ENCODE data around the gene PRKAG3.

The PRKAG3 gene

DNA sequence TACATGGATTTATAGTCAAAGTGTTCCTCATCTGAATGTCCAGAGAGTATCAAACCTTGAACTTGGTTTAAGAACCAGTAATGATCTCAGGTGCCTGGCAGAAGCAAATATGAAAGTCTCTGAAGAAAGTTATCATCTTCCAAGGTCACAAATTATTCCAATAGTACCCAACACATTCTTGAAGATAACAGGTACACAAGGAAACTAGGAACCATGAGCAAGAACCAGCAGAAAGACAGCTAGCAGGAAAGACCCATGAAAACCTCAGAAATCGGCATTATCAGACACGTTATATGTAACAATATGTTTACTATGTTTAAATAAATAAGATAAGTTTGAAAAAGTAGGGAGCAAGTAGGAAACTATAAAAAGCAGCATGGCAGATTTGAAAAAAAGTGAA, 5.9 kb upstream of the PRKAG3 start:
- no peak for DNase-seq

DNA sequence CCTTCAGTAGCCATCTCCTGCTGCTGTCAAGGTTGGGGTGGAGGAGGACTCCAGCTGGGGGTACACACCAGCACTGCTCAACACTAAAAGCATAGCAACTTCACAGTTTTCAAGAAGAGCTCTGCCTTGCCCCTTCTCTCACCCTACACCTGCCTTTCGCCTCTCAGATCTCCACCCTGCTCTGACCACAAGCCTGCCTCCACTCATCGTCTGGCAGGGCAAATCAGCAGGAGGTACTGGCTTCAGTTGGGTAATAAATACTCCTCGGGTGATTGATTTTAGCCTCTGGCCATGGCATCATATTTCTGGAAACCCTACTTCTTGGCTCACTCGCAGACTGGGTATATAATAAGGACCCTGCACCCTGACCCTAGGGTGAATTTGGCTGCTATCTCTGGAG, 3.1 kb upstream of the PRKAG3 start:
- DNase-seq = no peak

DNA sequence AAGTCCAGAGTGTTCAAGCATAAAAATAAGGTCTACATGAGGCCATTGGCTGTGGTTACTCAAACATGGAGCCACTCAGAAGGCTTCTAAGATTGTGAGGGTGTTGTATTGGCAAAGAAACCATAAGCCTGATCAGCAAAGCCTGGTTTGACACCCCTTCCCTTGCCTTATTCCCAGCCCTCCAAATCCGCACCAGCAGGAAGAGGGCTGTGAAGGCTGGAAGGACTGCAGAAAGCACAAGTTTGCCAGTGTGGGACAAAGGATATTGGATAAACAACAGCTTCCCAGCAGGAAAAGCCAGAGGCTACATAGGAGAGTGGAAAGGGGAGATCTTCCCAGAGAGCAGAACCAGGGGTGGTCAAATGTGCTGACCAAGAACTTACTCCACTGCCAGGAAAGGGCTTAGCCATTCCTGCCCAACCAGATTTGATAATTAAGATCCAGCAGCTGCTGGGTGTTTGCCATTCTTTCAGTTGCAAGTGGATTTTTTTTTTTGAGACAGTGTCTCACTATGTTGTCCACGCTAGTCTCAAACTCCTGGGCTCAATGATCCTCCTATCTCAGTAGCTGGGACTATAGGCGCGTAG, 1.5 kb upstream of the PRKAG3 start:
- no peak for DNase-seq

DNA sequence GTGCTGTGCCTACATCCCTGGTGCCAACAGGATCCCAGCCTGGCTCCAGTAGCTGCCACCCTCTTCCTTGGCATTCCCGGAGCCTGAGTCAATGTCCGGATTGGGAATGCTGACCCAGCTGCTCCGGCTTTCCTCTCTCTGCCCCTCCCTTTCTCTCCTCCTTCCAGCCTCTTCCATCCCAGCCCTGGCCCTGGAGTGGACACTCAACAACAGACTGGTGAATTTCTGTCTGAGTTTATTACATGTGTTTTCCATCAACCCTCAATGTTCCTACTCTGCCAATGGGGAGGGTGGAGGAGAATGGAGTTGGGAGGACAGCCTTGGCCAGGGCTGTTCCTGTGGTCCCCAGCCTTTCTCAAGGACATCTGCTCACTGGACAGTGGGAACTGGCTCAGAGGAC, 917 bp upstream of the PRKAG3 start:
- no peak for DNase-seq

DNA sequence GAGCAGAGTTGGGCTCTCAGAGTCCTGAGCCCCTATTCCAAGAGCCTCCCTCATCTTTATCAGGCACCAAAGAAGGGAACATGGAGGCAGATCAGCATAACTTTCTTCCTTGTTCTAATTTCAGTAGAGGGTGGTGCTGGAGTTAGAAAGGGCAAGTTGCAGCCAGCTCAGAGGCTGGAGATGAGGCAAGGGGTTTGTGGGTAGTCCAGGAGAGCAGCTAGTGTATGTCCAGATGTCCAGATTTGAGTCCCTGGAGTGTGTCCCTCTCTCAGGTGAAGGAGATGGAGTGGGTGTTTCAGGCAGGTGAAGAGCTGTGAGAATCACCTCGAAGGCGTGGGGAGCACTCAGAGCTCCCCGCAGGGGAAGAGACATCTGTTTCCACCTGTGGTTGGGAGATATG, 478 bp upstream of the PRKAG3 start:
- no peak for DNase-seq

DNA sequence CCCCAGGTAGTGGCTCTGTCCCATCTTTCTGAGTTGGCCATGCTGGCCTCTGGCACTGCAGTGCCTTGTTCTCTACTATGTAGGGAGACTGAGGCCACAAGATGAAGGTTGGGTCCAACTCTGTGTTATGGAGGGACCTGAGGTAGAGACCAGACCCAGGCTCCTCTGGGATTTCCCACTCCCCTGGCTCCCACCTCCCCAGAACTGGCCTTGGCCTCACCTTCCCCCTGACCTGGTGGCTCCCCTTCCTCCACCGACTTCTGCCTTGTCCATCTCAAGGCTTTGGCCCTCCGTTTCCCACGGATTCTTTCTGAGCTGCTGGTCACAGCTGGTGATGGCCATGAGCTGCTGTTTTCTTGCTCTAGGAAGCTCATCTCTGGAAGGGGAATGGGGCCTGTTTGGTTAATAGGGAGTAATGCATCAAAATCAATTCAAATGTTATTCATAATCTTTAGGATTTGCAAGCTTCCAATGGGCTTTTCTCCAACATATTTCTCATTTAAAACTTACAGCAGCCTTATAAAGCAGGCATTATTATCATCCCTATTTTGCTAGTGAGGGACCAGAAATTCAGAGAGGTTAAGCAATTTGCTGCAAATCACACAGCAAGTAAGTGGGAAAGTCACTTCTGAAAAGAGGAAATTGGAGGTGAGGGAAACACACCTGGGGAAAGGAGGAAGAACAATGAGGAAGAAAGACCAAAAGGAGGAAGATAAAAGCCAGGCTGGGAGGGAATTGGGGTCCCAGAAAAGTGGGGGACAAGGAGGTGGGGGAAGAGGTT, 887 bp downstream of the PRKAG3 start:
- DNase-seq = no peak

DNA sequence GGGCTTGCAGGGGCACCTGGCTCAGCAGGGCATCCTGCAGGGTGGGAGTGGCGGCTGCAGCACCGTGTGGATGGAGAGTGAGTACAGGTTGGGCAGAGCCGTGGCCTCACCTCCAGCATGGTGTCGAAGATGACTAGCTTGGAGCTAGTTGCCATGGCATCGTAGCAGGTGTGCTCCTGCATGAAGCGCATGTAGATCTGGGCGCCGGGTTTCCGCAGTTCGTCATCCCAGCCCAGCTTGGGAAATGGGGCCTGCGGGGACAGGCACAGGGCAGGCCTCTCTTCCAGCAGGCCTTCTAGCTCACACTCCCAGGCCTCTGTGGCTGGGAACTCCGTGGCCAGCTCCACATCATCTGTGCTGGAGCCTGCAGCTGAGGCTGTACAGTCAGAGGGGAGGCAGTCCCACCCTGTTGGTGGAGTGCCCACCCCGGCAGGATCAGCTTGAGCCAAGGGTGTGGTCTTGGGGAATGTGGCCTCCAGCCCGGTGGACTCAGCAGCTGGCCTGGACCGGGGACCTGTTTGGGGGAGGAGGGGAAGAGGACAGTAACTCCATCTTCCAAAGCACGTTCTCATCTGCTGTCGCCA, 1.6 kb downstream of the PRKAG3 start:
- DNase-seq = no peak

DNA sequence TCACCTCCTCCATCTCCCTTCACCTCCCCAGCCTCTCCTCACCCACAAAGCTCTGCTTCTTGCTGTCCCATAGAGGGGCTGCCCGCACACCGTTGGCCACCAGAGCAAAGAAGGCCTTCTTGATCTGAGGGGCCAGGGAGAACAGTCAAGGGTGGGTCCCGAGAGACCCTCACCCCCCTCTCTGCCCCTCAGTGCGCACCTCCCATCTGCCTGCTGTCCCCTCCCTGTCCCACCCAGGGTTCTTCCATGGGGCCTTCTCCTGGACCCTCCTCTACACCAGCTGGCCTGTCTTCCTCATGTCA, 3.2 kb downstream of the PRKAG3 start:
- DNase-seq = no peak

DNA sequence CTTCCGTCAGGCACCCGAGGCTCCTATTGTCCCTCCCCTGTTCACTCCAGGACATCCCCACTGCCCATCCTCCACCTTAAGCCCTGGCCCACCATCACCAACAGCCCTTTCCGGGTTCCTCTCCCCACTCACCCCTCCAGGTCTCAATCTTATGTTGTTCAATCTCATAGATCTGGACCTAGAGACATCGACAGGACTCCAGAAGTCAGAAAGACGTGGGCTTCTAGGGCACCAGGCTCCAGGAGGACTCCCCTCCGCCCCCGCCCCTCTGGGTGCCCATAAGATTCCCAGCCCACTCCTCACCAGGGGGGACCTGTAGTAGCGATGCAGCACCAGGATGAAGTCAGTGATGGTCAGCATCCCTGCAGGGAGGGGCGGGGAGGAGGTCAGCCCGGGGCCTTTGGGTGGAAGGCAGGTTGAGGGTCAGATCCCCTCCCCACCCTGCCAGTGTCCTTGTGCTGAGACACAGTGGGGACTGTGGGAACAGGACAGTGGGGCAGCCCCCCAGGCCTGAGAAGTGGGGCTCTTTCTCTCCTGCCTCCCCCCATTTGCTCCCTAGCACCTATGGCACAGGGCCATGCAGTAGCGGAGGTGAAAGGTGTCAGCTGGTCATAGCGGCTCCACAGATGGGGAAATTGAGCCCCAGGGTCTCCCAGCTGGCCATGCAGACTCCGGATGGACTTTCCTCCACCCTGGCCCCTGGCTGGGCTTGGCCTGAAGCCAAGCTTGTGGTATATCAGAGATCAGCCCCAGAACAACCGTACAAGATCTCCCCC, 3.7 kb downstream of the PRKAG3 start:
- no peak for DNase-seq

DNA sequence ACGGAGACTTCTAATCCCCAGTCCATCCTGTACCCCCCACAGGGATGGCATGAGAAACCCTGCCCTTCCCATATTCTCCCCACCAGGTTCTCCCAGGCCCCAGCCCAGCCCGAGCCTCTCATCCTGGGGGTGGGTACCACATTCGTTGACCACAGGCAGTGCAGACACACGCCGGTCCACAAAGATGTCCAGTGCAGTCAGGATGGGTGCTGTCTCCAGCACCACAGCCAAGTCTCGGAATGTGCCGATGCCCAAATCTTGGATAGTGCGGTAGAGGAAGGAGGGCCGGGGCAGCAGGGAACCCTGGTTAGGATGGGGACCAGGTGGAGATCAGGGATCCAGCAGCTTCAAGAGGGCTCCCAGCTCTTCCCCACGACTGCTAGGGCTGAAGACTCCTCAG, 4.8 kb downstream of the PRKAG3 start:
- no peak for DNase-seq

DNA sequence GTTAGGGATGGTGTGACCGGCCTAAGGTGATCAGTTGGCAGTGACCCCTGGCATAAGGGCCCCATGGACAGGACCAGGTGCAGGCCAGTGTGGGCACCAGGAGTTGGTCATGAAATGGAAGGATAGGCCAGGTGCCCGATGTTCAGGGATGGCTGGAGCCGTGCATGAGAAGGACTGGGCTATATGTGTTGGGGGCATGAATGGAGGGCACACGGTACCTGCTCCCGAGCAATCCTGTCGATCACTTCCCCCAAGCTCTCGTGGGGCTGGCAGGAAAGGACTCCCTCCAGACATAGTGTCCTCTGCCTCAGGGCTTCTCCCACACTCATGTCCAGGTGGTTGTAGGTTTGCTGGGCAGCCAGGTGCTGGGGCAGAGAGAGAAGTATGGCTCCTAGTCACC, 7.6 kb downstream of the PRKAG3 start:
- DNase-seq = no peak

DNA sequence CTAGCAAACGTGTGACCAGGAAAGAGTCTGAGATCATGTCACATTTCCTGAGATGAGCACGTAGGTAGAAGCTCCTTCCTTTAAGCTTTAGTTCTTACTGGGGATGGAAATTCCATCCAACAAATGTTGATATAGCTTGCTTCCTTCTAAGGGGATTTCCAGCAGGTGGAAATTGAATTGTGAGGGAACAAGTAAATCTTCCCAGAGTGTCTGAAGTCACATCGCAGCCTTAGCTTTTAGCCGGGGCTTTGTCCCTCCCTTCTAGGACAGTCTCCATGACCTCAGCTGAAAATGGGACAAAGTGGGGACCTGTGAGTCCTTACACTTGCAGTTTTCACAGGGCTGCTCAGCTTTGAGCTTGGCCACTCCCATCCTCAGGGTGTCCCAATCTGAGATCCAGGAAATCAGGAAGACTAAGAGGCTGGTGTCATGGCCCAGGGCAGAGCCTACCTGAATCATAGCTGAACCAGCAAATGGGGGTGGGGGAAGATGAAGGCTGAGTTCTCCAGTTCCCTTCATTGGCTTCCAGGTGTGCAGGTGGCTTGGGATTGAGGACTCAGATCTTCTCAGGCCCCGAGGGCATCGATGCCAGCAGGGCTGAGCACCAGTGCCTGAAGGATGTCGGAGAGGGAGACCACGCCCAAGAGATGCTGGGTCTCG, 8.3 kb downstream of the PRKAG3 start:
- no peak for DNase-seq

DNA sequence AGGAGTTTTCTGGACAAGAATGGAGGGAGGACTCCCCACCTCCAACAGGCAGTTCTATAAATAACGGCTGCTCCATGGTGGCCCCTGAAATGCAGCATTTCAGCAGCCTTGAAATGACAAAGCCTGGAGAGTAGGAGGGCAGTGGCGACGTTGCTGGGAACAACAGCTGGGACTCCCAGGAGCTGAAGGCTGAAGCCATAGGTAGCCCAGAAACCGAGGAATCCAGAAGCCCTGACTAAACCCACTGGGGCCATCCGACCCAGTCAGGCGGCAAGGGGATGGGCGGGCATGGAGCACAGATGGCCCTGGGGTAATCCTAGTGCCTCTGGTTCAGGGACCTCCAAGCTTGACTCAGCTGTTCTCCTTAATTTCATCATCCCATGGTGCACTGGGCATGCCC, 9.0 kb downstream of the PRKAG3 start:
- no peak for DNase-seq

DNA sequence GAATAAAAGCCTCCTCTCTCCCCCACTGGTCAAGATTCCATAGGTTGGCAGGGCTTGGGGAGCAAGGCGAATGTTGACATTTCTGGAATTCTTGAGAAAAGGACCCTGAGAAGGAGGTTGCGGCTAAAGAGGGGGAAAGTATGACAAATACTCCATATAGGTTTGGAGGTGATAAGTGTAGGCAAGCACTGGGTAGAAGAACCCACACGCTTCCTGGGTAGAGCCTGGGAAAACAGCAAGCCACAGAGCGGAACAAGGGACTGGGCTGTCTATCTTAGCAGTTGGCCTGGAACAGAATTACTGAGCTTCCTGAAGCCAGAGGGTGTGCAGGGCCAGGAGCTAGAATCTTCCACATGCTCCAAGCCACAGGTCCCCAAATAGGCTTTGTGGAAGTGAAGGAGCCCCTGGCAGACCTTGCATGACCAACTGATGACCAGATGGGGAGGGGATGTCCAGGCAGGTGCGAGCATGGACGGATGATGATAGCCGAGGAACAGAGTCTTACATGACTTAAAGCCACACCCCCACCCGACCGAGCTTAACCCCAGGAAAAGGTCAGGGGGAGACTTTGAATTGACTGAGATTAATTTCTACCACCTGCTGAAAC, 9.9 kb downstream of the PRKAG3 start:
- DNase-seq = no peak

DNA sequence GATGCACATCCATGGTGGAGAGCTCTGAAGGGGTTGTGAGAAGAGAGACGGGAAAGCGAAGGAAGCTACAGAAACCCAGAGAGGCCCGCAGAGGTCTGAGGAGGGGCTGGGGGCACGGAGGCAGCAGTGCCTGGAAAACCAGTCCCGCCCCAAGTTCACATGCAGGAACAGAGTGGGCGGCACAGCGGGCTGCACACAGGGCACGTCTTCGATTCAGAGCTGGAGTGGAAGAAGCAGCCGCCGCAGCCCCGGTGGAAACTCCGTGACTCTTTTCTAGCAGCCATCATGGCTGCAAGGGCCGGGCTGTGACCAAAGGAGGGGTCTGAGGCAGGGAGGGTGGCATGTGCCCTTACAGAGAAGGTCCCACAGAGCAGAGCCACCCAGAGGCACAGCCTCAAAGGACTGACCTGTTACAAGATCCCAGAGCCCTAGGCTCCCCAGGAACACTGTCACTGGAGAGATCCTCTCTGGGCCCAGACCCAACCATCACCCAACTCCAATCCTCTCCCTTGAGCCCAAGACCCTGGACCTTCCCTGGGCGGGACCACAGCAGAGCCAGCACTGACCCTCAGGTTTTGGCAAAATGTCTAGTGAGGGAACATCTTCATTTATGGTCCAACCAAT, 10.7 kb downstream of the PRKAG3 start:
- DNase-seq = no peak

DNA sequence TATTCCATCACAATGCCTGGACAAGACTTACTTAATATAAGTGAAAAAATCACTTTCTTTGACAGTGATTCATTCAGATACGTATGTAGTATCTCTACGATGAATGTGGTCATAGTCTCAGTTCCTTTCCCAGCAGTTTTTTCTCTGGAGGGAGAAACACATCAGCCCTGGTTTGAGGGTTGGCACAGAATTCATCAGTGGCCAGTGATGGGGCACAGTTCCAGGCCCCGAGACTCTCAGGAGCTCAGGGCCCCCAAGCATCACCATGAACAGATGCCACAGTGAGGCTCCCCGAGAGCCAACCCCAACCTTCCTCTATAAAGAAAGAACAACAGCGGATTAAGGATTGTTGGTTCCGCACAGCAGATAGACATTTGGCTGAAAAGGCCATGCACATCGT, 12.5 kb downstream of the PRKAG3 start:
- DNase-seq = no peak

DNA sequence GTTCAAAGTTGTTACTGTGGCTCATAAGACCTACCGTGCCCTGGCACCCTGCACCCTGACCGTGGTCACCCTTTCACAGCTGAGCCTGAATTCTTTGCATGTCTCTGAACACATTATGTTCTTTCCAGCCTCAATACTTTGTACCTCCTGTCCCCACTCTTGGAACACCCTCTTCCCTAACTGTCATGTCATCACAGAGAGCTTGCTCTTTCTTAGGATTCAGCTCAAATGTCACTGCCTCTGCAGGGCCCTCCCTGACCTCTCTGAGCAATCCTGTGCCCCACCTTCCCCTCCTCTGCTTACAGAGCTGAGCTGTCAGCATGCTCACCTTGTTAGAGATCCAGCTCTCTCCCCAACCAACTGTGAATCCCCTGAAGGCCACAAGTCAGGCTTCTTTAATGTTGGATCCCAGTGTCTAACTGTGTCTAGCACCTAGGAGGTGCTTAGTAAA, 15.0 kb downstream of the PRKAG3 start:
- no peak for DNase-seq

DNA sequence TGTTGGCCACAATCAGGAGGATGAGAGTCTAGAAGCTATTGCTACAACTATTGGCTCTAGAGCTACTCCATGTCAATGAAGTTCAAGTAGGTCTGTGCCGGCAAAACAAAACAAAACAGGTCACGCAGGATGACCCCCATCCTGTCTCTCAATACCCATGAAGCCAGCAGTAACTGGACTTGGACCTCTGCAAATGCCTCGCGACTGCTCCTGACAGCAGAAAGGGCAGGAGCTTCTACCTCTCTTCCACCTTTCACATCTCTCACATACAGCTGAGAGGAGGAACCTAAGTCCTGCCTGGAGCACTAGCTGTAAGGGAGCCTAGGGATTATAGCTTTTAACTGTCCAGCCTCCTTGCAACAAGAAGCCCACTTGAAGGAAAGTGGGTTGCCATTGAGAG, 16.0 kb downstream of the PRKAG3 start:
- no peak for DNase-seq

DNA sequence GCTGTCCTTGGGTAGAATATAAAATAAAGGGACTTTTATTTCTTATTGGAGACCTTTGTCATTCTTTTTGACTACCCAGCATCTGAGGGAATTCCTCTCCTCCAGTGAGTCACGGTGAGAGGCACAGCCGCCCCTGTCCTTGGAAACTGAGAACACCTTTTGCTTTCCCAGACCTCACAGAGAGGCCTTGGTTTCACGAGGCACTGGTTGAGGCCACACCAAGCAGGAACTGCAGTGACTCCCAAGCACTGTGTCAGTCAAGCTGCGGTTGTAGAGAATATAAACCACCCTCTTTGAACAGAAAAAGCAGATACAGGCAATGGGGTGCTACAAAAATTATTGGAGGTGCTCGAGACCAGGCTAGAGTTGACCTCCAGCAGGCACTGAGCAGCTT, 16.4 kb downstream of the PRKAG3 start:
- no peak for DNase-seq

DNA sequence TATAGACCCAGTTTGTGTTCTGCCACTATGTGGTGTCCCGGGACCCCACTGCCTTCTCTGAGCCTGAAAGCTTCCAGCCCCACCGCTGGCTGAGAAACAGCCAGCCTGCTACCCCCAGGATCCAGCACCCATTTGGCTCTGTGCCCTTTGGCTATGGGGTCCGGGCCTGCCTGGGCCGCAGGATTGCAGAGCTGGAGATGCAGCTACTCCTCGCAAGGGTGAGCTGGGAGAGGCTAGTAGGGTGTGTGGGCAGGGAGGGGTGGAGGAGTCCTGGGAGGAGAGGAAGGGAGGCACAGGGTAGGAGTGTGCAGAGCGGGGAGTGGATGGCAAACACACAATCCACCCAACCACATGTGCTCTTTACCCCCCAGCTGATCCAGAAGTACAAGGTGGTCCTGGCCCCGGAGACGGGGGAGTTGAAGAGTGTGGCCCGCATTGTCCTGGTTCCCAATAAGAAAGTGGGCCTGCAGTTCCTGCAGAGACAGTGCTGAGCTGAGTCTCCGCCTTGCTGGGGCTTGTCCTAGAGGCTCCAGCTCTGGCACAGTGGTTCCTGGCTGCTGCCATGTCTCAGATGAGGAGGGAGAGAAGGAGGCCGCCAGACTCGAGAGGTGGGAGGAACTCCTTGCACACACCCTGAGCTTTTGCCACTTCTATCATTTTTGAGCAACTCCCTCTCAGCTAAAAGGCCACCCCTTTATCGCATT, 16.9 kb downstream of the PRKAG3 start:
- no peak for DNase-seq

DNA sequence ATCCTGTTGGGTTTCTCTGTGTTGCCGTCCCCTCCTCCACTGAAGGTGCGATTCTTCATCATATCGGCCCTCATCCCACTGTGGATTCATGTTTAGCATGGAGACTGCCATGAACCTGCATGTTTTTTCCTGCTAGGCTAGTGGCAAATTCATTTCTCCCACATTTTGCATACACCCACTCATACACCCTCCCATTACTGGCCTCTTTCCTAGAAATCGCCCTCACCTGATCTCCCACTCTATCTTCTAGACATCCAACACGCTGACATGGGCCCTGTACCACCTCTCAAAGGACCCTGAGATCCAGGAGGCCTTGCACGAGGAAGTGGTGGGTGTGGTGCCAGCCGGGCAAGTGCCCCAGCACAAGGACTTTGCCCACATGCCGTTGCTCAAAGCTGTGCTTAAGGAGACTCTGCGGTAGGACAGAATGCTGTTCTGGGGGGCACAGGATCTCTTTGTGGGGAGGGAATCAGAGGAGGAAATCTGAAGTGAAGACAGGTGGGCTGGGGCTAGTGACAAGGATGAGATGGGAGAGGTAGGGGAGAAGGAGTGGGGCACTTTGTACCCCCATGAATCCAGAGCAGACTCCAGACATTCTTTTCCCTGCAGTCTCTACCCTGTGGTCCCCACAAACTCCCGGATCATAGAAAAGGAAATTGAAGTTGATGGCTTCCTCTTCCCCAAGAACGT, 17.7 kb downstream of the PRKAG3 start:
- no peak for DNase-seq

Data from CD4-positive, alpha-beta T cell treated with Interleukin-4 for 4 hours (primary cell).